D721Med (cell line): ENCODE measurements around the gene DUSP9.
"Not testable (repeated sequence)": the region's sequence is repeated elsewhere in the genome, so short reads cannot be mapped to it uniquely, and the experiment has no call there.

Experiments used
- DNase-seq: peaks from one replicate; pipeline ENCODE4 v3.0.0; 2011; ENCODE audit warnings: low spot score; ENCODE audit not compliant: insufficient read length
- FAIRE-seq: peaks from 2 replicates; lab custom pipeline; 2011; peaks lifted over from hg19 to GRCh38; lab: Jason Lieb, UNC
- CTCF ChIP-seq: IDR thresholded peaks from 2 replicates; pipeline ENCODE4 v1.5.1; 2012; ENCODE audit warnings: mild to moderate bottlenecking, control low read depth; ENCODE audit not compliant: insufficient read depth; ENCODE audit errors: missing control alignments

Gene DUSP9

GRCh38 chrX:153602601-153603000, 44.4 kb upstream of the DUSP9 start:
- DNase-seq = no peak
- no peak for TF ChIP-seq CTCF
- no peak for FAIRE-seq

- DNase-seq = no peak
- TF ChIP-seq CTCF = no peak
- FAIRE-seq = no peak
Observed at GRCh38 chrX:153603131-153603656, 43.8 kb upstream of the DUSP9 start.

GRCh38 chrX:153604666-153605380, 42.2 kb upstream of the DUSP9 start:
- FAIRE-seq, DNase-seq: not testable (repeated sequence)

- DNase-seq (no peak), FAIRE-seq (no peak)
- no peak for TF ChIP-seq CTCF
Observed at GRCh38 chrX:153606503-153606902, 40.5 kb upstream of the DUSP9 start.

- FAIRE-seq (no peak), DNase-seq (no peak)
- TF ChIP-seq CTCF = no peak
Observed at GRCh38 chrX:153608376-153608775, 38.6 kb upstream of the DUSP9 start.

- TF ChIP-seq CTCF = no peak
- FAIRE-seq (no peak), DNase-seq (no peak)
Observed at GRCh38 chrX:153608806-153609205, 38.2 kb upstream of the DUSP9 start.

GRCh38 chrX:153609917-153610835, 36.8 kb upstream of the DUSP9 start:
- FAIRE-seq = no peak
- no peak for DNase-seq
- TF ChIP-seq CTCF = peak; percentile 67
